Left ventricle myocardium inferior (tissue), 1 donor: ENCODE data around the gene IFNGR1. TPM values are rescaled to one million over a fixed set of nuclear protein-coding genes. Genes with fewer than 3 reads are reported as not detected.
A peak's percentile ranks its signal among the peaks of the same experiment; 100 is the strongest.

ENCODE experiments used
- DNase-seq: peaks from one replicate; pipeline ENCODE4 v3.0.0-alpha.2; 2020
- H3K27ac ChIP-seq: fragments of 200-600 bp; replicated peaks from 2 replicates; pipeline ENCODE4 v1.8.0; 2021
- H3K27me3 ChIP-seq: fragments of 200-600 bp; 2 replicates; pipeline ENCODE4 v1.8.0; 2021; ENCODE audit warnings: low read depth
- H3K36me3 ChIP-seq: fragments of 200-600 bp; 2 replicates; pipeline ENCODE4 v1.8.0; 2021
- H3K4me1 ChIP-seq: fragments of 200-600 bp; 2 replicates; pipeline ENCODE4 v1.8.0; 2021
- H3K4me3 ChIP-seq: fragments of 200-600 bp; 2 replicates; pipeline ENCODE4 v1.8.0; 2021; ENCODE audit warnings: mild to moderate bottlenecking, moderate library complexity
- H3K9me3 ChIP-seq: fragments of 200-600 bp; replicated peaks from 2 replicates; pipeline ENCODE4 v1.8.0; 2021
- intact Hi-C: fragments of 100-400 bp; cut with micrococcal nuclease; formaldehyde crosslinking; loops from one replicate; pipeline ENCODE4 v1.11.0; 2022
- total RNA-seq: library from RNA; stranded (reverse); fragmentation: NEBNext Ultra II Directional; extraction: Animal tissue kit (Norgen Biotek cat#: 25700); gene quantifications from one replicate; pipeline ENCODE4 v1.2.1, GENCODE V29; 2021
- TF ChIP-seq, protein P1 (sequence below): fragments of 200-600 bp; IDR thresholded peaks from 2 replicates; pipeline ENCODE4 v1.8.0; 2021; ENCODE audit warnings: antibody characterized with exemption, mild to moderate bottlenecking, borderline replicate concordance
- donor health status: DM: no; HTN: yes; CAD: no; lungs with severe emphysema.

The IFNGR1 gene
- total RNA-seq, 1 donor from 2014 or later = 97.6 TPM

DNA sequence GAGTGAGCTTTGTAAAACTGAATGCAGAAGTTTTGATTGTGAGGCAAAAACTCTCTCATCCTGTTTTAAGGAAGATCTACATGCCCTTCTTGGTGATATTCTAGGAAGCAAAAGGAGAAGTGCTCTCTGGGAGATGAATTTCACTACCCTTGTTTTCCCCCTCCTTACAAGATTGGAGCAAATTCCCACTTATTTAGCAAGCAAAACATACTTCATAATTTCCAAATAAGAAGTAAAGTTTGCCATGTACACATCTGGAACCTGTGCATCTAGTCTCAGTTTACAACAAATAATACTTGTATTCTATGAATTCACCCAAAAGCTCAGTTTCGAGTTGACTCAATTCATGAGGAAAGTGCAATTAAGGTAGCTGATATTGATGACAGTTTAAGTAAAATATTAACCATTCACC is 27.6 kb upstream of the IFNGR1 start:
- Histone ChIP-seq H3K27ac (no peak overlapping the region), H3K4me3 (no peak overlapping the region), H3K9me3 (no peaks in the 10 kb centered on the region), H3K36me3 (no peaks in the 10 kb centered on the region), H3K4me1 (peaks cover under 1% of the 10 kb centered on the region), H3K27me3 (no peaks in the 10 kb centered on the region)
- intact Hi-C loops = no loop called here
- DNase-seq = no peak
- TF ChIP-seq, protein P1, sequence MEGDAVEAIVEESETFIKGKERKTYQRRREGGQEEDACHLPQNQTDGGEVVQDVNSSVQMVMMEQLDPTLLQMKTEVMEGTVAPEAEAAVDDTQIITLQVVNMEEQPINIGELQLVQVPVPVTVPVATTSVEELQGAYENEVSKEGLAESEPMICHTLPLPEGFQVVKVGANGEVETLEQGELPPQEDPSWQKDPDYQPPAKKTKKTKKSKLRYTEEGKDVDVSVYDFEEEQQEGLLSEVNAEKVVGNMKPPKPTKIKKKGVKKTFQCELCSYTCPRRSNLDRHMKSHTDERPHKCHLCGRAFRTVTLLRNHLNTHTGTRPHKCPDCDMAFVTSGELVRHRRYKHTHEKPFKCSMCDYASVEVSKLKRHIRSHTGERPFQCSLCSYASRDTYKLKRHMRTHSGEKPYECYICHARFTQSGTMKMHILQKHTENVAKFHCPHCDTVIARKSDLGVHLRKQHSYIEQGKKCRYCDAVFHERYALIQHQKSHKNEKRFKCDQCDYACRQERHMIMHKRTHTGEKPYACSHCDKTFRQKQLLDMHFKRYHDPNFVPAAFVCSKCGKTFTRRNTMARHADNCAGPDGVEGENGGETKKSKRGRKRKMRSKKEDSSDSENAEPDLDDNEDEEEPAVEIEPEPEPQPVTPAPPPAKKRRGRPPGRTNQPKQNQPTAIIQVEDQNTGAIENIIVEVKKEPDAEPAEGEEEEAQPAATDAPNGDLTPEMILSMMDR = no peak

DNA sequence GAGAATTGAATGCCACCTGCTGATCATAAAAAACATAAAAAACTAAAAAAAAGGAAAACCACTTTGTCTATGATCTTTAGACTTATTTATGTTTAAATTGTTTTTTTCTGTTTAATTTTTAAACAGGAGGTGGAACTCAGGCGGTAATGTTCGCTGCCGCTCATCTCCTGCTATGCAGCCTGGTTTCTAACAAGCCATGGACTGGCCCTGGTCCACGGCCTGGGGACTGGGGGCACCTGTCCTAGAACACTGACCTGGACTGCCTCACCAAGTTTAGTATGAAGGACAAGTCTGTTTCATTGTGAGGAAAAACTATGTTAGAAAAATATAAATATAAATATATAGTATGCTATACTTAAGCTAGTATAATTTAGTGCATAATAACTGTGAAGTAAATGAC is 27.0 kb upstream of the IFNGR1 start:
- intact Hi-C loops = no loop called here
- no peaks in the 10 kb centered on the region for H3K9me3 ChIP-seq
- no peaks in the 10 kb centered on the region for H3K27me3 ChIP-seq
- peaks cover 7% of the 10 kb centered on the region for H3K4me1 ChIP-seq
- no peak overlapping the region for H3K4me3 ChIP-seq
- no peak overlapping the region for H3K27ac ChIP-seq
- DNase-seq = no peak
- TF ChIP-seq, protein P1 = no peak
- no peaks in the 10 kb centered on the region for H3K36me3 ChIP-seq

DNA sequence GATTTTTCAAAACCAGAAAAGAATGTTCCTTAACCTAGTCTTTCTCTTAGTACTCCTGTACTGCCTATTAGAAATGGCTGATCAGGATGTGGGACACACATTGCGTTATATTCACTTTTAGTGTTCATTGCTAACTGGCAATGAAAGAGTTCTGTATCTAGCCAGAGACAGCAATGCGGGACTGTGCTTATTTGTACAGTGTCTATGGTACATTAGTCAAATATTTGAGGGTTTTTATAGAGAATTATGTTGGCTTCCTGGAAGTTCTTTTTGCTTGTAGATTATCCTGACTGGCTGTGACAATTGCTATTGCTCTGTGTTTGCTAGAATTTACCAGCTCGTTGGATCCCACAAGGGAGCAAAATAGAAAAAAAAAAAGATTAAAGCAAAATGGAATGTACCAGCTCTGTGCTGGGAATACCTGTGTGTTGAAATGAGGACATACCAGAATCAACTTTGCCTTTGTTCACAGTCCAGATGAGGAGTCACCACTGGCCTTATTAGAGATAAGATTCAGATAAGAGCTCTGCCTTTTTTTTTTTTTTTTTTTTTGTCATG is 22.4 kb upstream of the IFNGR1 start:
- Histone ChIP-seq H3K4me3 (no peak overlapping the region), H3K9me3 (peaks cover 7% of the 10 kb centered on the region), H3K27me3 (no peaks in the 10 kb centered on the region), H3K27ac (no peak overlapping the region), H3K36me3 (no peaks in the 10 kb centered on the region), H3K4me1 (peaks cover 20% of the 10 kb centered on the region)
- intact Hi-C loops = no loop called here
- TF ChIP-seq, protein P1 = no peak
- no peak for DNase-seq

DNA sequence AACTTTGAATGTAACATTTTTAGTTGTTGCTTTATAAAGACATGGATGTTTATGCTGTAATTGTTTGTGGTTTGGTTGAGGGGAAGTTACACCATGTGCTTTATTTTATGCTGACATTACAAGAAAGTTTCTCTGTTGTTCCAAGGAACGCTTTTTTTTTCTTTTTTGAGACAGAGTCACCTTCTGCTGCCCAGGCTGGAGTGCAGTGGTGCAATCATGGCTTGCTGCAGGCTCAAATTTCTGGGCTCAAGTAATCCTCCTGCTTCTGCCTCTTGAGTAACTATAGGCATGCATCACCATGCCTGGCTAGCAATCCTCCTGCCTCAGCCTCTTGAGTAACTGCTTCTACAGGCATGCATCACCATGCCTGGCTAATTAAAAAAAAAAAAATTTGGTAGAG is 21.0 kb upstream of the IFNGR1 start:
- Histone ChIP-seq H3K9me3 (peaks cover 7% of the 10 kb centered on the region), H3K27ac (peak overlapping the region; percentile 16), H3K36me3 (no peaks in the 10 kb centered on the region), H3K4me1 (peaks cover 29% of the 10 kb centered on the region), H3K27me3 (no peaks in the 10 kb centered on the region), H3K4me3 (no peak overlapping the region)
- peak; percentile 40 for DNase-seq
- TF ChIP-seq, protein P1 = no peak
- intact Hi-C loops = no loop called here

DNA sequence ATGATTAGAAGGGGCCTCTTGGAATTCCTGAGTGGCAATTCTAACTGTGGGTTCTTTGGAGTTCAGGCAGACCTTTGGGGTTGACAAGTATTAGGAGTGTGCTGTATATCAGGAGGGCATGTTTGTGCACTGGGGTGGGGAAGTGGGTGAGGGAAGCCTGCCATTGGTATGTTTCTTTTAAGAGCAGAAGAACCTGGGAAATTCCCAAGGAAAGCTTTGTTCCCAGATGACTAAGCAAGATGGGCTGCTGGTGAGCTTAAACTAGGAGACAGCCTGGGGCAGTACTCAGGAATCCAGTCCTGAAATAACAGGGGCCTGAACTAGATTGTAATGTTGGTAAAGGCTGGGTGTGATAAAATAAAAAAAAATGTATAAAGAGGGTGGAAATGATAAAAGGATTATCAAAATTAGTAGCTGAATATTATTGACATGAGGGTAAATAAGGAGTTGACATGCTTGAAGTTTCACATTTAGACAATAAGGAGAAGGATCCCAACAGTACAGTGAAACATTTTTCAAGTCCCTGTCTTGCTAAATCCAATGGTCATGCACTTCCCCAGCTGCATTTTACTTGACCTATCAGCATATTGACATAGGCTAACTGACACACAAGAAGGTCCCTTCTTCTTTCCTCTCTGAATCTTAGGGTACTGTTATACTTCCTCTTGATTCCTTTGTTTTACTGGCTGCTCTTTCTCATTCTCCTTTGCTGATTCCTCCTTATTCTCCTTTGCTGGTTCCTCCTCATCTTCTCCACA is 18.4 kb upstream of the IFNGR1 start:
- intact Hi-C loops = no loop called here
- TF ChIP-seq, protein P1 = no peak
- H3K4me1 ChIP-seq = peaks cover 55% of the 10 kb centered on the region
- H3K27ac ChIP-seq = peak overlapping the region; percentile 78
- no peaks in the 10 kb centered on the region for H3K36me3 ChIP-seq
- no peak for DNase-seq
- H3K4me3 ChIP-seq = no peak overlapping the region
- no peaks in the 10 kb centered on the region for H3K27me3 ChIP-seq
- peaks cover 7% of the 10 kb centered on the region for H3K9me3 ChIP-seq
